GM08714 (cell line): ENCODE measurements around the gene CREB5.

Experiments used
- H3K4me3 ChIP-seq: fragments of 200-500 bp; sonication (Bioruptor generic); 2 replicates; pipeline ENCODE4 v1.5.1; 2014; ENCODE audit warnings: mild to moderate bottlenecking, low read length, inconsistent platforms
- ZNF274 ChIP-seq: IDR thresholded peaks from 2 replicates; pipeline ENCODE4 v1.6.1; 2012; ENCODE audit warnings: mild to moderate bottlenecking, low read depth, low read length

The CREB5 gene

GRCh38 chr7:28733035-28733434 lies 320.7 kb downstream of the CREB5 start:
- H3K4me3 ChIP-seq, result no peak overlapping the region
- TF ChIP-seq ZNF274, result no peak

- no peak overlapping the region for H3K4me3 ChIP-seq
- no peak for TF ChIP-seq ZNF274
Observed at GRCh38 chr7:28738412-28738811, 326.1 kb downstream of the CREB5 start.

- TF ChIP-seq ZNF274, result no peak
- H3K4me3 ChIP-seq, result no peak overlapping the region
Observed at GRCh38 chr7:28739128-28739527, 326.8 kb downstream of the CREB5 start.

GRCh38 chr7:28739826-28740225 lies 327.5 kb downstream of the CREB5 start:
- TF ChIP-seq ZNF274, result no peak
- H3K4me3 ChIP-seq, result no peak overlapping the region

- no peak overlapping the region for H3K4me3 ChIP-seq
- no peak for TF ChIP-seq ZNF274
Observed at GRCh38 chr7:28744951-28745350, 332.6 kb downstream of the CREB5 start.

- no peak overlapping the region for H3K4me3 ChIP-seq
- TF ChIP-seq ZNF274, result no peak
Observed at GRCh38 chr7:28745351-28745750, 333.0 kb downstream of the CREB5 start.

- TF ChIP-seq ZNF274, result no peak
- H3K4me3 ChIP-seq, result no peak overlapping the region
Observed at GRCh38 chr7:28747404-28747803, 335.1 kb downstream of the CREB5 start.

GRCh38 chr7:28747854-28748253 lies 335.5 kb downstream of the CREB5 start:
- H3K4me3 ChIP-seq, result no peak overlapping the region
- no peak for TF ChIP-seq ZNF274

GRCh38 chr7:28748346-28748745 lies 336.0 kb downstream of the CREB5 start:
- no peak overlapping the region for H3K4me3 ChIP-seq
- TF ChIP-seq ZNF274, result no peak

- TF ChIP-seq ZNF274, result no peak
- no peak overlapping the region for H3K4me3 ChIP-seq
Observed at GRCh38 chr7:28748933-28749584, 336.7 kb downstream of the CREB5 start.

- TF ChIP-seq ZNF274, result no peak
Observed at GRCh38 chr7:28749638-28750037, 337.3 kb downstream of the CREB5 start.

GRCh38 chr7:28750981-28751380 lies 338.7 kb downstream of the CREB5 start:
- no peak overlapping the region for H3K4me3 ChIP-seq
- TF ChIP-seq ZNF274, result no peak

More at GRCh38 chr7:28749638-28750037, 337.3 kb downstream of the CREB5 start:
- H3K4me3 ChIP-seq, result no peak overlapping the region

GRCh38 chr7:28753613-28754012 lies 341.3 kb downstream of the CREB5 start:
- no peak for TF ChIP-seq ZNF274
- H3K4me3 ChIP-seq, result no peak overlapping the region

- no peak overlapping the region for H3K4me3 ChIP-seq
- no peak for TF ChIP-seq ZNF274
Observed at GRCh38 chr7:28754027-28754426, 341.7 kb downstream of the CREB5 start.

GRCh38 chr7:28754447-28754846 lies 342.1 kb downstream of the CREB5 start:
- no peak overlapping the region for H3K4me3 ChIP-seq
- no peak for TF ChIP-seq ZNF274

- no peak for TF ChIP-seq ZNF274
- H3K4me3 ChIP-seq, result no peak overlapping the region
Observed at GRCh38 chr7:28755255-28755654, 342.9 kb downstream of the CREB5 start.
